Osteoblast (primary cell): ENCODE data around the gene CA11. TPM values are rescaled to one million over a fixed set of nuclear protein-coding genes. Genes with fewer than 3 reads are reported as not detected.

ENCODE experiments used
- DNase-seq: peaks from one replicate; pipeline ENCODE4 v3.0.0; 2011; ENCODE audit warnings: low spot score, mixed read lengths; ENCODE audit not compliant: insufficient read length; ENCODE audit errors: missing footprints
- H2AFZ ChIP-seq: 2 replicates; pipeline ENCODE4 v1.6.0; 2011; ENCODE audit warnings: mild to moderate bottlenecking, low read length
- H3K27ac ChIP-seq: 2 replicates; pipeline ENCODE4 v1.5.1; 2011; ENCODE audit warnings: mild to moderate bottlenecking, low read depth, low read length, moderate library complexity
- H3K27me3 ChIP-seq: 2 replicates; pipeline ENCODE4 v1.6.0; 2012; ENCODE audit warnings: mild to moderate bottlenecking, control low read depth, inconsistent platforms, low read length, moderate library complexity; ENCODE audit not compliant: insufficient read depth
- H3K36me3 ChIP-seq: 2 replicates; pipeline ENCODE4 v1.5.1; 2011; ENCODE audit warnings: mild to moderate bottlenecking, low read length, control low read depth, moderate library complexity; ENCODE audit not compliant: insufficient read depth
- H3K4me1 ChIP-seq: 2 replicates; pipeline ENCODE4 v1.5.1; 2011; ENCODE audit warnings: mild to moderate bottlenecking, low read length, control low read depth, moderate library complexity; ENCODE audit not compliant: insufficient read depth
- H3K4me2 ChIP-seq: 2 replicates; pipeline ENCODE4 v1.6.0; 2011; ENCODE audit warnings: mild to moderate bottlenecking, low read length; ENCODE audit not compliant: insufficient read depth
- H3K4me3 ChIP-seq: fragments of 200-600 bp; sonication (generic); 3 replicates; pipeline ENCODE4 v1.5.1; 2012; ENCODE audit warnings: mild to moderate bottlenecking, low read length, inconsistent platforms; ENCODE audit not compliant: insufficient read depth
- H3K79me2 ChIP-seq: 2 replicates; pipeline ENCODE4 v1.6.0; 2012; ENCODE audit warnings: mild to moderate bottlenecking, low read length, control low read depth, inconsistent platforms; ENCODE audit not compliant: insufficient read depth
- H3K9me3 ChIP-seq: 2 replicates; pipeline ENCODE4 v1.5.1; 2011; ENCODE audit warnings: low read depth, low read length, control low read depth
- H4K20me1 ChIP-seq: 2 replicates; pipeline ENCODE4 v1.6.0; 2012; ENCODE audit warnings: mild to moderate bottlenecking, low read length, control low read depth; ENCODE audit not compliant: insufficient read depth
- CTCF ChIP-seq: IDR thresholded peaks from 2 replicates; pipeline ENCODE4 v1.5.1; 2011; ENCODE audit warnings: mild to moderate bottlenecking, low read depth, low read length, moderate library complexity; ENCODE audit errors: extremely low read depth
- total RNA-seq: library from RNA; depleted of rRNA; stranded (reverse); fragments of >200 nt; gene quantifications from 2 replicates; pipeline ENCODE4 v1.2.3, GENCODE V29; 2012

Gene CA11
- total RNA-seq, 1 donor = 1.8 TPM

DNA sequence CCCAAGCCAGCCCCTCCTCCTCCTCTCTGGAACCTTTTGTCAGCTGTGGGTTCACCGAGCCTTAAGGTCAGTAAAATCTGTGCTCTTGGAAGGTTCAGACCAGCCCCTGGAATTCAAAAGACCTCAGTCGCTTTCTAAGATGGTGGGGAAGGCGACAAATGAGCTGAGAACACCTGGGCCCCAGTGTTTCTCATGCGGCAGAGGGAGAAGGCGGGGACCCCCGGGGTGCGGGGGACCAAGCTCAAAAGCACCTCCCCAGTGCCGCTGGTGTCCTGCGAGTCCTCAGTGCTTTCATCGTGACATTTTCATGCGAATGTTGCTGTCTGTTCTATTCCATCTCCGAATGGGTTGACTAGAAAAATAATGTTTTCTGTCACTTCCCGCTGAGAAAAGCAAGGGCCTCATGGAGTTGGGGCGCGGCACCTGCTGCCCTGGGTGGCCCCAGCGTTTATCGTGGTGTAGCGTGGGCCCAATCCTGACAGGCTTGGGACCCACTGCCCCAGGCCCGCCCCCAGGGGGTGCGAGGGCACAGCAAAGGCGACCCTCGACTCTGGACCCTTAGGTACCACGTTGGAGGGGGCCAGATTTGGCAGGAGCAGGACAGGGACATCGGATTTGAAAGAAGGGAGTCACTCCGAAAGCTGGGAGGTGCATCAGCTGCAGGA, 27.6 kb upstream of the CA11 start:
- no peak for TF ChIP-seq CTCF
- H3K36me3 ChIP-seq = no peaks in the 10 kb centered on the region

GRCh38 chr19:48672994-48673393, 27.0 kb upstream of the CA11 start, which contains the start of gene NTN5:
Gene NTN5 (minus strand): TSS chr19:48673017. CDS start chr19:48670986, 2,031 bp downstream.
- no peak within 1 kb of the TSS for H3K27ac ChIP-seq
- no peaks in the 10 kb centered on the region for H3K36me3 ChIP-seq
- H3K4me3 ChIP-seq = no peak within 1 kb of the TSS
- H2AFZ ChIP-seq = no peak within 1 kb of the TSS
- H4K20me1 ChIP-seq = no peaks in the 10 kb centered on the region
- H3K79me2 ChIP-seq = no peaks in the 10 kb centered on the region
- no peaks in the 10 kb centered on the region for H3K9me3 ChIP-seq
- TF ChIP-seq CTCF = no peak
- peaks cover 2% of the 10 kb centered on the region for H3K27me3 ChIP-seq
- DNase-seq = peak; percentile 53
- no peak within 1 kb of the TSS for H3K4me2 ChIP-seq
- H3K4me1 ChIP-seq = no peaks in the 10 kb centered on the region

More for the DNA sequence above, 27.6 kb upstream of the CA11 start:
- Histone ChIP-seq H3K9me3 (no peaks in the 10 kb centered on the region), H3K4me3 (no peak overlapping the region), H3K27ac (no peak overlapping the region), H3K27me3 (peaks cover 5% of the 10 kb centered on the region), H3K4me1 (no peaks in the 10 kb centered on the region), H3K79me2 (no peaks in the 10 kb centered on the region), H3K4me2 (no peak overlapping the region), H4K20me1 (no peaks in the 10 kb centered on the region), H2AFZ (no peak overlapping the region)
- DNase-seq = peak; percentile 81

- H3K4me2 ChIP-seq = no peak overlapping the region
These were observed 25.5 kb upstream of the CA11 start for GRCh38 chr19:48671446-48671995.

More at GRCh38 chr19:48671446-48671995, 25.5 kb upstream of the CA11 start:
- Histone ChIP-seq H3K36me3 (no peaks in the 10 kb centered on the region), H4K20me1 (no peaks in the 10 kb centered on the region), H3K79me2 (no peaks in the 10 kb centered on the region), H2AFZ (no peak overlapping the region), H3K4me3 (no peak overlapping the region), H3K27ac (no peak overlapping the region), H3K27me3 (no peaks in the 10 kb centered on the region), H3K4me1 (no peaks in the 10 kb centered on the region), H3K9me3 (no peaks in the 10 kb centered on the region)
- peak; percentile 66 for DNase-seq
- no peak for TF ChIP-seq CTCF
